Fibroblast of lung (primary cell): ENCODE measurements around the gene ITIH3.

Experiments
- EZH2 ChIP-seq: IDR thresholded peaks from 2 replicates; pipeline ENCODE4 v1.5.1; 2012; ENCODE audit warnings: low read length, control low read depth, mild to moderate bottlenecking; ENCODE audit errors: missing control alignments
- TF ChIP-seq, protein P1 (sequence below), 2 donors: IDR thresholded peaks in 1 of 2; conservative IDR thresholded peaks in 1 of 2; 1 replicate in 1 of 2; 2 replicates in 1 of 2; pipeline ENCODE4 v1.5.1; 2011 to 2012; ENCODE audit warnings: low read length in 2 of 2, control low read depth in 1 of 2, inconsistent platforms in 1 of 2, low read depth in 1 of 2, mild to moderate bottlenecking in 1 of 2

DNA sequence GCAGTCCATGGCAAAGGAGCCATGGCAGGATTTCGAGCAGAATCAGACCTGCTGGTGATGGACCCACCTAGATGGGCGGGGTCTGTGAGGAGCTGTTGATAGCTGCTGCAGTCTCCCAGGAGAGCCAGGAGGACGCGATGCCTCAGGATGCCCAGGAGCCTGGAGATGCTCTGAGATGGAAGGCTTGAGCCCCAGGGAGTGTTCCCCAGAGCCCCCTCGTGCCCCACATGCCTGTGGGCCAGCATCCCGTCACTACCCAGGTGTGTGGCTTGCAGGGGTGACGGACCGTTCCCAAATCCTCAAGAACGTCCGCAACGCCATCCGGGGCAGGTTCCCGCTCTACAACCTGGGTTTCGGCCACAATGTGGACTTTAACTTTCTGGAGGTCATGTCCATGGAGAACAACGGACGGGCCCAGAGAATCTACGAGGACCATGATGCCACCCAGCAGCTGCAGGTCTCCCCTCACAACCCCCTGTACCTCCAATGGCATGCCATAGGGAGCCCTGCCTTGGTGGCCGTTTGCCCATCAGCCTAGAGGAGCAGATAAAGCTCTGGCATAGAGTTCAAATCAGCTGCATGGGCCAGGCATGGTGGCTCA lies 10.5 kb upstream of the ITIH3 start:
- TF ChIP-seq, protein P1, sequence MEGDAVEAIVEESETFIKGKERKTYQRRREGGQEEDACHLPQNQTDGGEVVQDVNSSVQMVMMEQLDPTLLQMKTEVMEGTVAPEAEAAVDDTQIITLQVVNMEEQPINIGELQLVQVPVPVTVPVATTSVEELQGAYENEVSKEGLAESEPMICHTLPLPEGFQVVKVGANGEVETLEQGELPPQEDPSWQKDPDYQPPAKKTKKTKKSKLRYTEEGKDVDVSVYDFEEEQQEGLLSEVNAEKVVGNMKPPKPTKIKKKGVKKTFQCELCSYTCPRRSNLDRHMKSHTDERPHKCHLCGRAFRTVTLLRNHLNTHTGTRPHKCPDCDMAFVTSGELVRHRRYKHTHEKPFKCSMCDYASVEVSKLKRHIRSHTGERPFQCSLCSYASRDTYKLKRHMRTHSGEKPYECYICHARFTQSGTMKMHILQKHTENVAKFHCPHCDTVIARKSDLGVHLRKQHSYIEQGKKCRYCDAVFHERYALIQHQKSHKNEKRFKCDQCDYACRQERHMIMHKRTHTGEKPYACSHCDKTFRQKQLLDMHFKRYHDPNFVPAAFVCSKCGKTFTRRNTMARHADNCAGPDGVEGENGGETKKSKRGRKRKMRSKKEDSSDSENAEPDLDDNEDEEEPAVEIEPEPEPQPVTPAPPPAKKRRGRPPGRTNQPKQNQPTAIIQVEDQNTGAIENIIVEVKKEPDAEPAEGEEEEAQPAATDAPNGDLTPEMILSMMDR (conservative IDR thresholded peaks at IDR 0.05 in 1 of 2, IDR thresholded peaks at IDR 0.05 in 1 of 2; ENCODE audit: low read depth in 1 of 2, low read length in 2 of 2): no peak
- TF ChIP-seq EZH2: no peak
